ENCODE data around the gene BCKDHA.

- no peak for TF ChIP-seq EP300 (IDR thresholded peaks at IDR 0.05; ENCODE audit: borderline replicate concordance in 1 of 2, low read depth in 1 of 2, low read length in 1 of 2)
- TF ChIP-seq RFX5 (IDR thresholded peaks at IDR 0.05; ENCODE audit: low read length), result no peak
- no peak for TF ChIP-seq TEAD4 (IDR thresholded peaks at IDR 0.05; ENCODE audit: borderline replicate concordance, insufficient read depth)
- TF ChIP-seq CTCF (IDR thresholded peaks at IDR 0.05), result no peak
- no peak for TF ChIP-seq USF2 (IDR thresholded peaks at IDR 0.05; ENCODE audit: borderline replicate concordance, low read depth, low read length)
- no peak for TF ChIP-seq SMC3 (IDR thresholded peaks at IDR 0.05; ENCODE audit: low read depth, low read length)
- TF ChIP-seq SIN3A (IDR thresholded peaks at IDR 0.05; ENCODE audit: borderline replicate concordance, low read depth, low read length), result no peak
- no peak for TF ChIP-seq ZBTB33 (IDR thresholded peaks at IDR 0.05; ENCODE audit: borderline replicate concordance, low read depth)
- TF ChIP-seq POLR2AphosphoS5 (IDR thresholded peaks at IDR 0.05; ENCODE audit: low read depth, low read length), result no peak
- TF ChIP-seq FOXM1 (IDR thresholded peaks at IDR 0.05; ENCODE audit: low read depth), result no peak
- TF ChIP-seq REST (IDR thresholded peaks at IDR 0.05; ENCODE audit: low read depth, low read length), result no peak
- TF ChIP-seq TAF1 (IDR thresholded peaks at IDR 0.05; ENCODE audit: borderline replicate concordance, low read depth, low read length), result no peak
Observed at GRCh38 chr19:41462497-41462896, 64.9 kb downstream of the BCKDHA start.
